HL-60 (cell line): ENCODE data around the gene TH.

Experiments used
- GABPA ChIP-seq: IDR thresholded peaks from 2 replicates; pipeline ENCODE4 v1.6.1; 2012; ENCODE audit warnings: low read depth
- TF ChIP-seq, protein P1 (sequence below): IDR thresholded peaks from one replicate; pipeline ENCODE4 v1.5.1; 2011; ENCODE audit warnings: low read length, control low read depth, inconsistent platforms; ENCODE audit not compliant: insufficient read depth
- TF ChIP-seq, protein P2 (sequence below): IDR thresholded peaks from 2 replicates; pipeline ENCODE4 v1.6.1; 2012; ENCODE audit warnings: low read depth; ENCODE audit not compliant: insufficient replicate concordance

DNA sequence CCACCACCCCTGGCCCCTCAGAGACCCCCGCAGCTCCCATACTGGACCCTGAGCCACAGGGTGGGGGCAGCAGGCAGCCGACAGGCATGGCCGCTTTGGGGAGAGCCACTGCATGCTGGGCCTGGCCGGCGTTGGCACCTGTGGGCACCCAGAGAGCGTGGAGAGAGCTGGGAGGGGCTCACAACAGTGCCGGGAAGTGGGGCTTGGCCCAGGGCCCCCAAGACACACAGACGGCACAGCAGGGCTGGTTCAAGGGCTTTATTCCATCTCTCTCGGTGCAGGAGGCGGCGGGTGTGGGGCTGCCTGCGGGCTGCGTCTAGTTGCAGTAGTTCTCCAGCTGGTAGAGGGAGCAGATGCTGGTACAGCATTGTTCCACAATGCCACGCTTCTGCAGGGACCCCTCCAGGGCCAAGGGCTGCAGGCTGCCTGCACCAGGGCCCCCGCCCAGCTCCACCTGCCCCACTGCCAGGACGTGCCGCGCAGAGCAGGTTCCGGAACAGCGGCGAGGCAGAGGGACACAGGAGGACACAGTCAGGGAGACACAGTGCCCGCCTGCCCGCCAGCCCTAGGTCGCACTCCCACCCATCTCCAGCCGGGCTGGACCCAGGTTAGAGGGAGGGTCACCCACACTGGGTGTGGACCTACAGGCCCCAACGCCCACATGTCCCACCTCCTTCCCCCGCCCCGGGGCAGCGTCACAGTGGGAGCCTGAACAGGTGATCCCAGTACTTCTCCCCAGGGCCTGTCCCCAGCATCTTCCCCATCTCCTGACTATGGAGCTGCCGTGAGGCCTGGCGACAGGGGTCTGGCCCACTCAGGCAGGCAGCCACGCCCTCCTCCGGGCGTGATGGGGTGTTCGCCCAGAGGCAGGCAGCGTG, 11.8 kb downstream of the TH start:
- TF ChIP-seq, protein P1, sequence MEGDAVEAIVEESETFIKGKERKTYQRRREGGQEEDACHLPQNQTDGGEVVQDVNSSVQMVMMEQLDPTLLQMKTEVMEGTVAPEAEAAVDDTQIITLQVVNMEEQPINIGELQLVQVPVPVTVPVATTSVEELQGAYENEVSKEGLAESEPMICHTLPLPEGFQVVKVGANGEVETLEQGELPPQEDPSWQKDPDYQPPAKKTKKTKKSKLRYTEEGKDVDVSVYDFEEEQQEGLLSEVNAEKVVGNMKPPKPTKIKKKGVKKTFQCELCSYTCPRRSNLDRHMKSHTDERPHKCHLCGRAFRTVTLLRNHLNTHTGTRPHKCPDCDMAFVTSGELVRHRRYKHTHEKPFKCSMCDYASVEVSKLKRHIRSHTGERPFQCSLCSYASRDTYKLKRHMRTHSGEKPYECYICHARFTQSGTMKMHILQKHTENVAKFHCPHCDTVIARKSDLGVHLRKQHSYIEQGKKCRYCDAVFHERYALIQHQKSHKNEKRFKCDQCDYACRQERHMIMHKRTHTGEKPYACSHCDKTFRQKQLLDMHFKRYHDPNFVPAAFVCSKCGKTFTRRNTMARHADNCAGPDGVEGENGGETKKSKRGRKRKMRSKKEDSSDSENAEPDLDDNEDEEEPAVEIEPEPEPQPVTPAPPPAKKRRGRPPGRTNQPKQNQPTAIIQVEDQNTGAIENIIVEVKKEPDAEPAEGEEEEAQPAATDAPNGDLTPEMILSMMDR, result no peak
- TF ChIP-seq, protein P2, sequence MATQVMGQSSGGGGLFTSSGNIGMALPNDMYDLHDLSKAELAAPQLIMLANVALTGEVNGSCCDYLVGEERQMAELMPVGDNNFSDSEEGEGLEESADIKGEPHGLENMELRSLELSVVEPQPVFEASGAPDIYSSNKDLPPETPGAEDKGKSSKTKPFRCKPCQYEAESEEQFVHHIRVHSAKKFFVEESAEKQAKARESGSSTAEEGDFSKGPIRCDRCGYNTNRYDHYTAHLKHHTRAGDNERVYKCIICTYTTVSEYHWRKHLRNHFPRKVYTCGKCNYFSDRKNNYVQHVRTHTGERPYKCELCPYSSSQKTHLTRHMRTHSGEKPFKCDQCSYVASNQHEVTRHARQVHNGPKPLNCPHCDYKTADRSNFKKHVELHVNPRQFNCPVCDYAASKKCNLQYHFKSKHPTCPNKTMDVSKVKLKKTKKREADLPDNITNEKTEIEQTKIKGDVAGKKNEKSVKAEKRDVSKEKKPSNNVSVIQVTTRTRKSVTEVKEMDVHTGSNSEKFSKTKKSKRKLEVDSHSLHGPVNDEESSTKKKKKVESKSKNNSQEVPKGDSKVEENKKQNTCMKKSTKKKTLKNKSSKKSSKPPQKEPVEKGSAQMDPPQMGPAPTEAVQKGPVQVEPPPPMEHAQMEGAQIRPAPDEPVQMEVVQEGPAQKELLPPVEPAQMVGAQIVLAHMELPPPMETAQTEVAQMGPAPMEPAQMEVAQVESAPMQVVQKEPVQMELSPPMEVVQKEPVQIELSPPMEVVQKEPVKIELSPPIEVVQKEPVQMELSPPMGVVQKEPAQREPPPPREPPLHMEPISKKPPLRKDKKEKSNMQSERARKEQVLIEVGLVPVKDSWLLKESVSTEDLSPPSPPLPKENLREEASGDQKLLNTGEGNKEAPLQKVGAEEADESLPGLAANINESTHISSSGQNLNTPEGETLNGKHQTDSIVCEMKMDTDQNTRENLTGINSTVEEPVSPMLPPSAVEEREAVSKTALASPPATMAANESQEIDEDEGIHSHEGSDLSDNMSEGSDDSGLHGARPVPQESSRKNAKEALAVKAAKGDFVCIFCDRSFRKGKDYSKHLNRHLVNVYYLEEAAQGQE, result no peak
- TF ChIP-seq GABPA, result no peak
